ENCODE results near the gene PTPRE. TPM values are rescaled to one million over a fixed set of nuclear protein-coding genes. Genes with fewer than 3 reads are reported as not detected.

The PTPRE gene
- total and polyA plus RNA-seq, 2 experiments from 2014 or later = 4.2 to 8.8 TPM

DNA sequence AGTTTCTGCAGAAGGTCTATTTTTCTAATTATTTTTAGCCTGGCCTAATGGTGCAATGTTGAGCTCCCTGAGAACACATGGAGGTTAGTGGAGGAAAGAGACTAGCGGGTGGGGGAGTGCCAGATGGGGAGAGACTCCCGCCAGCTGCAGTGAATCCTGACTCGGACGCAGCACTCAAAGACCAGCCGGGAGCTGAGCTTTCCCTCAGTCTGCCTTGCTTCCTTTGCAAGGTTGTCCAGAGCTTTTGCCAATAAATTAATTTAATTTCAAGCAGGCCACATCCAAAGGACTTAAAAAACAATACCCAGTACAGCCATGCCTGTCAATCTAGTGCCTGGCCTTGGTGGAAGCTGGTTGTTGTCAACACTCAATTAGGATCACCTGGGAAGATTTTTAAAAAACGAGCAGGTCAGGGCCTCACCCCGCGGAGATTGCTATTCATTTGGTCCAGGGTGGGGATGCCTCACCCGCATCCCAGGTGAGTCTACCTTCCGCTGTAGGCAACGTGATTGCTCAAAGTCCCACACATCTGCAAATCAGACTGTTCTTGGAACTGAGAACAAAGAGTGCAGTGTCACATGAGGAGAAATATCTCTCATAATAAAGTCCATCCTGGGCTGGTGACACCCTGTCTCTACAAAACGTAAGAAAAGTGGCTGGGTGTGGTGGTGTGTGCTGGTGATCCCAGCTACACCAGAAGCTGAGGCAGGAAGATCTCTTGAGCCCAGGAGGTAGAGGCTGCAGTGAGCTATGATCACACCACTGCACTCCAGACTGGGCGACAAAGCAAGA is 18.2 kb upstream of the PTPRE start:
- Histone ChIP-seq H3K9me3 (ENCODE audit: low read depth) (no peaks in the 10 kb centered on the region), H3K4me1 (ENCODE audit: low read depth) (no peaks in the 10 kb centered on the region), H3K27me3 (peaks cover 8% of the 10 kb centered on the region), H3K4me3 (no peak overlapping the region), H3K36me3 (no peaks in the 10 kb centered on the region), H3K27ac (no peak overlapping the region)
- TF ChIP-seq, protein P1, sequence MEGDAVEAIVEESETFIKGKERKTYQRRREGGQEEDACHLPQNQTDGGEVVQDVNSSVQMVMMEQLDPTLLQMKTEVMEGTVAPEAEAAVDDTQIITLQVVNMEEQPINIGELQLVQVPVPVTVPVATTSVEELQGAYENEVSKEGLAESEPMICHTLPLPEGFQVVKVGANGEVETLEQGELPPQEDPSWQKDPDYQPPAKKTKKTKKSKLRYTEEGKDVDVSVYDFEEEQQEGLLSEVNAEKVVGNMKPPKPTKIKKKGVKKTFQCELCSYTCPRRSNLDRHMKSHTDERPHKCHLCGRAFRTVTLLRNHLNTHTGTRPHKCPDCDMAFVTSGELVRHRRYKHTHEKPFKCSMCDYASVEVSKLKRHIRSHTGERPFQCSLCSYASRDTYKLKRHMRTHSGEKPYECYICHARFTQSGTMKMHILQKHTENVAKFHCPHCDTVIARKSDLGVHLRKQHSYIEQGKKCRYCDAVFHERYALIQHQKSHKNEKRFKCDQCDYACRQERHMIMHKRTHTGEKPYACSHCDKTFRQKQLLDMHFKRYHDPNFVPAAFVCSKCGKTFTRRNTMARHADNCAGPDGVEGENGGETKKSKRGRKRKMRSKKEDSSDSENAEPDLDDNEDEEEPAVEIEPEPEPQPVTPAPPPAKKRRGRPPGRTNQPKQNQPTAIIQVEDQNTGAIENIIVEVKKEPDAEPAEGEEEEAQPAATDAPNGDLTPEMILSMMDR (IDR thresholded peaks at IDR 0.05; ENCODE audit: low read depth, low read length) = no peak
- no peak for DNase-seq (ENCODE audit: low read depth in 1 of 2, low spot score in 1 of 2)

DNA sequence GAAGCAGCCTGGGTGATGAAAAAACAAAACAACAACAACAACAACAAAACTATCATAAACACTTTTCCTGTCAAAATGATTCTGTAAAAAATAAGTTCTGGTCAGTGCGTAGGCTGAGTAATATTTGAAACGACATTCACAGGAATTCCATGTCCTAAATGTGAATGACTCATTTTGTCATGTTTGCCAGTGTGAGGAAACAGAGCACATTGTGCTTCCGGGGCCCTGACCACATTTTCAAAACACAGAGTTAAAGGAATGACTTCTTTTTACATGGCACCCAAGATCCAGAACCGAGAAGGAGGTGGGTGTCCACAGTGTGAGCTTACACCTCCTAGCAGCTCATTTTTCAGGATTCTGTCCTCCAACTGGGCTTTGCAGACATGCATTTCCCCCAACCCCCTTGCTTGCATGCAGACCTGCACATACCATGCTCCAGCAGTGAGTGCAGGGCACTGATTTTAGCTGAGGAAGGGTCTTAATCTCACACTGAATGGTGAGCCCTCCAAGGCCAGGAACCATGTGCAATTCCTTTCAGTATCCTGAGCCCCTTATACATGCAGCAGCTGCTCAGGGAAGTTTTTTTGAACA is 17.2 kb upstream of the PTPRE start:
- peak in 1 of 2 donors; percentile 70 for DNase-seq (ENCODE audit: low read depth in 1 of 2, low spot score in 1 of 2)
- TF ChIP-seq, protein P1 (IDR thresholded peaks at IDR 0.05; ENCODE audit: low read depth, low read length) = no peak
- Histone ChIP-seq H3K36me3 (no peaks in the 10 kb centered on the region), H3K9me3 (ENCODE audit: low read depth) (no peaks in the 10 kb centered on the region), H3K27ac (no peak overlapping the region), H3K4me3 (no peak overlapping the region), H3K27me3 (peaks cover 13% of the 10 kb centered on the region), H3K4me1 (ENCODE audit: low read depth) (no peaks in the 10 kb centered on the region)

DNA sequence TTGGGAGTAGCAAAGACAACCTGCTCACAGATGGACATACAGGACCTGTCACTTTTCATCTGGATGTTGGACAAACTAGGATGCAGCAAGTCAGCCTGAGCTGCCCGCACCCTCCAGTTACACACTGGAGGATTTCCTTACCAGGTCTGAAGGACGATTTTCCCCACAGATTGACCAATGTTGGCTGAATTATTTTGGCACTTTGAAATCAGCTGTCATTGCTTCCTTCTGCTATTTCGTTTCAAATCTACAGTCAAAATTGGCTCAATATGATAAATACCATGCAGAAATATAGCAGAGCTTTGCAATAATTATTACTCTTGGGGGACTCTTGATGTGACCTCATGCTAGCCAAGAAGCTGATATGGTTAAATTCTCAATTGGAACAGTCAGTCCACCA is 16.7 kb upstream of the PTPRE start:
- H3K27ac ChIP-seq = no peak overlapping the region
- no peak overlapping the region for H3K4me3 ChIP-seq
- no peaks in the 10 kb centered on the region for H3K36me3 ChIP-seq
- no peaks in the 10 kb centered on the region for H3K9me3 ChIP-seq (ENCODE audit: low read depth)
- H3K27me3 ChIP-seq = peaks cover 17% of the 10 kb centered on the region
- DNase-seq (ENCODE audit: low read depth in 1 of 2, low spot score in 1 of 2) = no peak
- no peaks in the 10 kb centered on the region for H3K4me1 ChIP-seq (ENCODE audit: low read depth)
- TF ChIP-seq, protein P1 (IDR thresholded peaks at IDR 0.05; ENCODE audit: low read depth, low read length) = no peak

DNA sequence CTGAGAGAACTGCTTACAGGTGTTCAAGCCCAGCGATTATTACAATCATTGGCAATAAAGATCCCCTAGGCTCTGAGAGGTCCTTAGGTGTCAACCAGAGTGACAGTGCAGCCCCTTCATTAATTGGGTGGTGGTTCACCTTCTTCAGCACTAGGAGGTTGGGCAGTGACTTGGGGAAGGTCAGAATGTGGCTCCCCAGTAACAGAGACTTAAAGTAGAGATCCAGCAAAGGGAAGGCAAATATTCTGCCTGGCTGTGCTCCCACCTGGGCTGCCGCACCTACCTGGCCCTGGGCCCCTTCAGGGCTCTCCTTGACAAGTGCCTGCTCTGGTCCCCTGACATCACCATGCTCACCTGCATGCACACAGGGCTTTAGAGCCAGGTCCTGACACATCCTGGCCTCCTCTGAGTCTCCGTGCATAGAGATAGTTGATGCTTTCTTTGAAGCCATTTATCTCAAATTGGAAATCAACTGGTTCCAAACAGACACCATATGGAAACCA is 16.0 kb upstream of the PTPRE start:
- DNase-seq (ENCODE audit: low read depth in 1 of 2, low spot score in 1 of 2) = no peak
- Histone ChIP-seq H3K4me3 (no peak overlapping the region), H3K36me3 (no peaks in the 10 kb centered on the region), H3K9me3 (ENCODE audit: low read depth) (no peaks in the 10 kb centered on the region), H3K4me1 (ENCODE audit: low read depth) (no peaks in the 10 kb centered on the region), H3K27me3 (peaks cover 18% of the 10 kb centered on the region), H3K27ac (no peak overlapping the region)
- TF ChIP-seq, protein P1 (IDR thresholded peaks at IDR 0.05; ENCODE audit: low read depth, low read length) = no peak

DNA sequence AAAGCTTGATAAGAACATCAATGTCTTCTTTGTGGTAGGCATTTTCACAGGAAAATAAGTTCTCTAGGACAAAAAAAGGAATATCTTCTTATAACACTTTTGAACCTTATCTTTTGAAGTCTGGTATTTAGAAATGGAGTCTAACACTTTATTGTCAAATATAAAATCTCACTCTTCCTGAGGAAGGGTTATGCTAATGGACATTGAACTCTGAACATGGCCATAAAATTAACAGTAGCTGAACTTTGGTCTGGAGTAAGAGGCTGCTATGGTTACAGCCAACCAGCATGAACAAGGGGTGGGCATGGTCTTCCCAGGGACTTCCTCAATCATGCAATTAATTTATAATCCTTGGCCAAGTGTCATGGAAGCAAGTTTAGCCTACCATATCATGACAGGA is 14.2 kb upstream of the PTPRE start, which contains the start of gene CLRN3:
Gene CLRN3, minus strand, starts transcription at position 199 of the 400 bp plus-strand sequence. Its CDS starts 157 bp downstream, at position 42.
- H3K4me1 ChIP-seq (ENCODE audit: low read depth) = no peaks in the 10 kb centered on the region
- no peaks in the 10 kb centered on the region for H3K9me3 ChIP-seq (ENCODE audit: low read depth)
- H3K4me3 ChIP-seq = no peak within 1 kb of the TSS
- peaks cover 18% of the 10 kb centered on the region for H3K27me3 ChIP-seq
- no peak for DNase-seq (ENCODE audit: low read depth in 1 of 2, low spot score in 1 of 2)
- H3K27ac ChIP-seq = no peak within 1 kb of the TSS
- H3K36me3 ChIP-seq = no peaks in the 10 kb centered on the region
- TF ChIP-seq, protein P1 (IDR thresholded peaks at IDR 0.05; ENCODE audit: low read depth, low read length) = no peak

Measured in cardiac muscle cell (in vitro differentiated cells and primary cell).